Measurements from ENCODE around the gene CSNK1D. TPM values are rescaled to one million over a fixed set of nuclear protein-coding genes. Genes with fewer than 3 reads are reported as not detected.

The CSNK1D gene
- total RNA-seq, 1 donor from 2014 or later, result 150 TPM

GRCh38 chr17:82241183-82241925 lies 32.1 kb downstream of the CSNK1D start:
- H3K36me3 ChIP-seq, result peaks cover 55% of the 10 kb centered on the region
- no peak for TF ChIP-seq CTCF (IDR thresholded peaks at IDR 0.05)
- peak; percentile 68 for ATAC-seq
- intact Hi-C loops (cut with DNase I), result no loop called here
- peaks cover 70% of the 10 kb centered on the region for H3K4me1 ChIP-seq
- no peaks in the 10 kb centered on the region for H3K27me3 ChIP-seq
- H3K27ac ChIP-seq, result peak overlapping the region; percentile 84
- DNase-seq, result peak; percentile 92
- no peak overlapping the region for H3K4me3 ChIP-seq
- no peaks in the 10 kb centered on the region for H3K9me3 ChIP-seq

GRCh38 chr17:82240506-82241182 lies 32.9 kb downstream of the CSNK1D start:
- no peak for TF ChIP-seq CTCF (IDR thresholded peaks at IDR 0.05)
- peaks cover 47% of the 10 kb centered on the region for H3K36me3 ChIP-seq
- no peaks in the 10 kb centered on the region for H3K9me3 ChIP-seq
- ATAC-seq (no peak), DNase-seq (no peak)
- peak overlapping the region; percentile 84 for H3K27ac ChIP-seq
- H3K4me1 ChIP-seq, result peaks cover 73% of the 10 kb centered on the region
- no peak overlapping the region for H3K4me3 ChIP-seq
- intact Hi-C loops (cut with DNase I), result no loop called here
- H3K27me3 ChIP-seq, result no peaks in the 10 kb centered on the region

- Histone ChIP-seq H3K27me3 (no peaks in the 10 kb centered on the region), H3K36me3 (peaks cover 41% of the 10 kb centered on the region), H3K4me3 (no peak overlapping the region), H3K27ac (peak overlapping the region; percentile 84), H3K4me1 (peaks cover 76% of the 10 kb centered on the region), H3K9me3 (no peaks in the 10 kb centered on the region)
- ATAC-seq (no peak), DNase-seq (no peak)
- no peak for TF ChIP-seq CTCF (IDR thresholded peaks at IDR 0.05)
- intact Hi-C loops (cut with DNase I), result loop anchor here (5.0 kb wide), 1 partner anchor 82 kb away; no protein-coding TSS in a partner anchor
These were observed 33.5 kb downstream of the CSNK1D start for GRCh38 chr17:82239926-82240505.

GRCh38 chr17:82239401-82239925 lies 34.0 kb downstream of the CSNK1D start:
- Histone ChIP-seq H3K36me3 (peaks cover 36% of the 10 kb centered on the region), H3K4me3 (no peak overlapping the region), H3K9me3 (no peaks in the 10 kb centered on the region), H3K4me1 (peaks cover 76% of the 10 kb centered on the region), H3K27me3 (no peaks in the 10 kb centered on the region), H3K27ac (peak overlapping the region; percentile 47)
- ATAC-seq, result no peak
- intact Hi-C loops (cut with DNase I), result loop anchor here (5.0 kb wide), 1 partner anchor 83 kb away; no protein-coding TSS in a partner anchor
- DNase-seq, result no peak
- no peak for TF ChIP-seq CTCF (IDR thresholded peaks at IDR 0.05)

GRCh38 chr17:82238472-82239201 lies 34.9 kb downstream of the CSNK1D start:
- Histone ChIP-seq H3K36me3 (peaks cover 27% of the 10 kb centered on the region), H3K9me3 (no peaks in the 10 kb centered on the region), H3K4me1 (peaks cover 76% of the 10 kb centered on the region), H3K27ac (peak overlapping the region; percentile 47), H3K27me3 (no peaks in the 10 kb centered on the region), H3K4me3 (peak overlapping the region; percentile 19)
- intact Hi-C loops (cut with DNase I), result loop anchor here (5.0 kb wide), 1 partner anchor 84 kb away; no protein-coding TSS in a partner anchor
- ATAC-seq, result peak; percentile 68
- DNase-seq, result peak; percentile 95
- TF ChIP-seq CTCF (IDR thresholded peaks at IDR 0.05), result no peak
